Testis (tissue), 3 donors: ENCODE data around the gene RAB28. TPM values are rescaled to one million over a fixed set of nuclear protein-coding genes. Genes with fewer than 3 reads are reported as not detected.

Source experiments
- DNase-seq: peaks from one replicate; pipeline ENCODE4 v3.0.0-alpha.2; 2019
- H3K27ac ChIP-seq, 2 donors: fragments of 200-600 bp; sonication (generic); one replicate each; pipeline ENCODE4 v1.5.1; 2019
- H3K27me3 ChIP-seq: fragments of 200-600 bp; sonication (generic); one replicate; pipeline ENCODE4 v1.5.1; 2019
- H3K36me3 ChIP-seq: fragments of 200-600 bp; sonication (generic); one replicate; pipeline ENCODE4 v1.5.1; 2017; ENCODE audit warnings: low read depth; ENCODE audit errors: missing control alignments
- H3K4me1 ChIP-seq: fragments of 200-600 bp; sonication (generic); one replicate; pipeline ENCODE4 v1.5.1; 2019
- H3K4me3 ChIP-seq, 2 donors: fragments of 200-600 bp; sonication (generic); one replicate each; pipeline ENCODE4 v1.5.1; 2017 to 2019
- H3K9me3 ChIP-seq: fragments of 200-600 bp; sonication (generic); one replicate; pipeline ENCODE4 v1.5.1; 2017
- CTCF ChIP-seq, 3 experiments: fragments of 450-650 bp in 2 of 3; fragments of 200-600 bp in 1 of 3; sonication (generic) in 1 of 3; IDR thresholded peaks; one replicate each; pipeline ENCODE4 v1.5.1; 2016 to 2019; ENCODE audit warnings: antibody characterized with exemption in 3 of 3, mild to moderate bottlenecking in 2 of 3, moderate library complexity in 1 of 3
- POLR2A ChIP-seq: fragments of 450-650 bp; IDR thresholded peaks from one replicate; pipeline ENCODE4 v1.6.1; 2017; ENCODE audit warnings: antibody characterized with exemption, mild to moderate bottlenecking, moderate library complexity
- WGBS, 2 donors: methylation state at CpG; one replicate each; pipeline ENCODE4 v1.1.5; 2018; 5-methylcytosine and 5-hydroxymethylcytosine counted together
- intact Hi-C: fragments of 100-400 bp; cut with DNase I; formaldehyde crosslinking; loops from one replicate; pipeline ENCODE4 v1.15.1; 2023; ENCODE audit warnings: low total_unique reads
- polyA plus RNA-seq: library from polyadenylated mRNA; stranded (reverse); fragments of 350-450 nt; fragmentation: Illumina TruSeq; extraction: RNeasy Lipid Tissue Mini Kit (QIAGEN cat#74804); gene quantifications from one replicate; pipeline ENCODE4 v1.2.3, GENCODE V29; 2014; ENCODE audit warnings: low read depth, low replicate concordance; ENCODE audit not compliant: insufficient read depth
- total RNA-seq, 2 donors: library from RNA; depleted of rRNA; stranded (reverse); fragments of >200 nt; gene quantifications; one replicate each; pipeline ENCODE4 v1.2.3, GENCODE V29; 2016

The RAB28 gene
- total and polyA plus RNA-seq, 3 donors from 2014 or later = 30.2 to 65.1 (median 34.3) TPM

DNA sequence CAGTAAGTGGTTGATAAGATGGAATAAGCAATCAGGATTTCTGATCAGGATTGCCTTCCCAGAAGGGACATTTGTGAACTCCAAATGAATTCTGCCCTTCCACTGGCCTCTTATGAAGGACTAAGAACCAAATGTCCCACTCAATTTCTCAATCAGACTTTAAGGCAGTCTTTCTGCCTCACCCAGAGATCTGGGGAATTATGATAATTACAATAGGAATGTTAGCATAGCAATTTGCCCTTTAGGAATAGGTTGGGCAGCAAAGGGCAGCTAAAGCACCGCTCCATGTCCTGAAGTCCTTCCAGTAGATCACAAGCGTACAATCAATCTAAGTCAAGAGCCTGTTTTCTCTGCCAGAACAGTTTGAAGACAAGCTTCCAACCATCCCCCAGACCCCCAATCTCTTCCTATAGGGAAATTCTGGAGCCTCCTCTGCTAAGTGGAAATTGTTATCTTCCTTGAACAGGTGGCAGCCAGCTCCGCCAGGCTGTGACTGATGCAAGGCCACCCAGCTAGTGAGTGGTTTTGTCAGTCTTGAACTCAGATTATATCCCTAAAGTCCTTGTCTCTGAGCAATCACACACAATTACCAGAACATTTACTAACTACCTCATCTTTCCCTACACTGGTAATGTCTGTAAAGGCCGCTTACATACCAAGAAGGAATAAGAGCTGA is 41.6 kb upstream of the RAB28 start:
- Histone ChIP-seq H3K27me3 (no peaks in the 10 kb centered on the region), H3K36me3 (no peaks in the 10 kb centered on the region), H3K9me3 (no peaks in the 10 kb centered on the region), H3K4me3 (no peak overlapping the region), H3K27ac (no peak overlapping the region), H3K4me1 (peaks cover 4% of the 10 kb centered on the region)
- intact Hi-C loops = no loop called here
- TF ChIP-seq CTCF (IDR thresholded peaks at IDR 0.05) (no peak), POLR2A (no peak)
- no peak for DNase-seq
- WGBS, 2 donors = 51 to 55% methylated on average over 4 of the region's 4 CpGs

DNA sequence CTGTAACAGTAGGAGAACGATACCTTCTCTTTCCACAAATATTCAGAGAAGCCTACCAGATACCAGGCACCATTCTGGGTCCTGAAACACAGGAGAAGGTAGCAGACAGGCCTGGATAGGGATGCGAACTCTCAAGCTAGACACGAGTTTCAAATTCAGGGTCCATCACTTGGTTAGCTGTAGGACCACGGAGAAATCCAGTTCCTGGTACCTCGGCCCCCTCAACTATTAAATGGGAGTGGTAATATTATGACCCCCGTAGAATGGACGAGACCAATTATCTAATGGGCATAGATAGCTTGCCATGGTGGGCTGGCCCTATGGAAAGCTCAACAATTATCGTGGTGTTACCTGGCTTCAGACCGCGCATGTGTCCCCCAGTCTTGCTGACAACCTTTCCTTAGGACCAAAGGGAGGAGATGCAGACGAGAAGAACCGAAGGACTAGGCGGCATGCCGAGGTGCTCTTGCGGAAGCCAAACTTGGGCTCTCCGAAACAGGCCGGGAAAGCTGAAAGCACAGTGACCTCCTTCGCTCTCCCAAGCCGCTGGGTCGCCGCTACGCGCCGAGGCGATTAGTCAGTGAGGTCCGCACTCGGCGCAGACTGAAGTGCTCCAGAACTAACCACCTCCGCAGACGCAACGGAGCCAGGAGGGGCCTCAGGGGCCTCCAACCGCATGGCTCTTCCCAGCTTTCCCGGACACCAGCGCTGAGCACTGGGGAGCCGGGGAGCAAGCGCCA is 40.5 kb upstream of the RAB28 start:
- Histone ChIP-seq H3K27me3 (no peaks in the 10 kb centered on the region), H3K27ac (no peak overlapping the region), H3K36me3 (no peaks in the 10 kb centered on the region), H3K4me1 (peaks cover 4% of the 10 kb centered on the region), H3K4me3 (no peak overlapping the region), H3K9me3 (no peaks in the 10 kb centered on the region)
- DNase-seq = no peak
- intact Hi-C loops = no loop called here
- TF ChIP-seq CTCF (IDR thresholded peaks at IDR 0.05) (no peak), POLR2A (no peak)
- WGBS, 2 donors = 6% methylated on average over 29 to 36 of the region's 36 CpGs

GRCh38 chr4:13523591-13524503 is 39.7 kb upstream of the RAB28 start:
- WGBS, 2 donors = 7 to 10% methylated on average over 8 to 59 of the region's 59 CpGs
- intact Hi-C loops = no loop called here
- no peak for TF ChIP-seq CTCF (IDR thresholded peaks at IDR 0.05)
- TF ChIP-seq POLR2A = no peak
- DNase-seq = no peak
- Histone ChIP-seq H3K27ac (no peak overlapping the region), H3K4me1 (peaks cover 4% of the 10 kb centered on the region), H3K27me3 (no peaks in the 10 kb centered on the region), H3K36me3 (no peaks in the 10 kb centered on the region), H3K9me3 (no peaks in the 10 kb centered on the region), H3K4me3 (no peak overlapping the region)

GRCh38 chr4:13523105-13523477 is 39.0 kb upstream of the RAB28 start:
- Histone ChIP-seq H3K9me3 (no peaks in the 10 kb centered on the region), H3K27me3 (no peaks in the 10 kb centered on the region), H3K4me1 (peaks cover 4% of the 10 kb centered on the region), H3K27ac (no peak overlapping the region), H3K36me3 (no peaks in the 10 kb centered on the region), H3K4me3 (no peak overlapping the region)
- intact Hi-C loops = no loop called here
- no peak for TF ChIP-seq CTCF (IDR thresholded peaks at IDR 0.05)
- TF ChIP-seq POLR2A = no peak
- DNase-seq = no peak
- WGBS, 2 donors = 4 to 9% methylated on average over 12 to 17 of the region's 17 CpGs
